Stimulated activated CD4-positive, alpha-beta T cell treated with anti-CD3 and anti-CD28 coated beads, Interleukin-1b, Interleukin-23, amount 100 ng/mL, for 1 hour (primary cell): ENCODE measurements around the gene COL23A1.

Experiments
- DNase-seq, 2 donors: peaks; one replicate each; pipeline ENCODE4 v3.0.0-alpha.2; 2020; ENCODE audit warnings: low read depth in 2 of 2

COL23A1 gene

GRCh38 chr5:178391480-178391879, 198.7 kb downstream of the COL23A1 start:
- DNase-seq, result no peak

GRCh38 chr5:178389796-178390195, 200.4 kb downstream of the COL23A1 start:
- no peak for DNase-seq

- no peak for DNase-seq
Measured at GRCh38 chr5:178389026-178389729, 201.0 kb downstream of the COL23A1 start.

- DNase-seq, result no peak
Measured at GRCh38 chr5:178388386-178389025, 201.7 kb downstream of the COL23A1 start.

- no peak for DNase-seq
Measured at GRCh38 chr5:178387856-178388190, 202.4 kb downstream of the COL23A1 start.

- DNase-seq, result no peak
Measured at GRCh38 chr5:178387061-178387855, 202.9 kb downstream of the COL23A1 start.

GRCh38 chr5:178386336-178386931, 203.8 kb downstream of the COL23A1 start:
- no peak for DNase-seq

GRCh38 chr5:178385496-178385890, 204.7 kb downstream of the COL23A1 start:
- no peak for DNase-seq

- no peak for DNase-seq
Measured at GRCh38 chr5:178384816-178385495, 205.2 kb downstream of the COL23A1 start.

- no peak for DNase-seq
Measured at GRCh38 chr5:178383919-178384815, 206.0 kb downstream of the COL23A1 start.

GRCh38 chr5:178383301-178383918, 206.8 kb downstream of the COL23A1 start:
- DNase-seq, result no peak

GRCh38 chr5:178382754-178383164, 207.4 kb downstream of the COL23A1 start:
- no peak for DNase-seq

GRCh38 chr5:178381921-178382695, 208.1 kb downstream of the COL23A1 start:
- DNase-seq, result no peak

GRCh38 chr5:178381206-178381605, 209.0 kb downstream of the COL23A1 start:
- no peak for DNase-seq

- DNase-seq, result no peak
Measured at GRCh38 chr5:178380541-178381074, 209.6 kb downstream of the COL23A1 start.

- DNase-seq, result no peak
Measured at GRCh38 chr5:178380086-178380485, 210.1 kb downstream of the COL23A1 start.

GRCh38 chr5:178378527-178379484, 211.4 kb downstream of the COL23A1 start:
- no peak for DNase-seq
